ENCODE data around the gene PRKCE.

DNA sequence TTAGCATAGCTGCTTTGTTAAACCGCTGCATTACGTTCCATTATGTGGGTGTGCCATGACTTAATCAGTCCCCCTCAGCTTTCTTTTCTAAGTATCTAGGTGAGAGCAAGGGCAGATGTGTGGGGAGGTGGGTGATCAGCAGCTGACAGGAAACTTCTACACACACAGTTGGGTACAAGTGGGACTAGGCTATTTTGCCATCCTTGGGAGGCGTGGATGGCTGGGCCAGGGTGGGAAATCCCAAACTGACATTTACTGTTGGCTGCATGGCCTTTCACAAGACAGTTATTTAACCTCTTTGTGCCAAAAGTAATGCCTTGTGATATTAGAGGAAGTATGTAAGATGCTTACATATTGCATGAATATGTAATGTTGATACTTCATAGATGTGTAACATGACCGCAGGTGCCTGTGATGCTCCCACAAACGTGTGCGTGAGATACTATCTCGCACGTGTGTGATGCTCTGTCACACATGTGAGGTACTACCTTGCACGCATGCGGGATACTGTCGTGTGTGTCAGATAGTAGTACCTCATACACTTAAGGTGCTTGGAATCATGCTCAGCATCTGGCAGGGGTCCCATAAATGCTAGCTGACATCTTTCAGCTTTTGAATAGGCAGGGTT, 314.5 kb downstream of the PRKCE start:
- TF ChIP-seq CTCF (IDR thresholded peaks at IDR 0.05), result no peak
- TF ChIP-seq POLR2A (IDR thresholded peaks at IDR 0.05), result no peak
